Dermis microvascular lymphatic vessel endothelial cell (primary cell): ENCODE data around the gene PCDHB11. TPM values are rescaled to one million over a fixed set of nuclear protein-coding genes. Genes with fewer than 3 reads are reported as not detected.
"Not testable (repeated sequence)": the region's sequence is repeated elsewhere in the genome, so short reads cannot be mapped to it uniquely, and the experiment has no call there.

Experiments
- DNase-seq, 2 donors: peaks; one replicate each; pipeline versions ENCODE4 v3.0.0 to v3.0.0-alpha.2; 2010; ENCODE audit warnings: low read depth in 2 of 2
- total RNA-seq: library from RNA; depleted of rRNA; stranded (reverse); fragments of >200 nt; gene quantifications from 2 replicates; pipeline ENCODE4 v1.2.1, GENCODE V29; 2014

The PCDHB11 gene
- total RNA-seq, 1 donor from 2014 or later: 0.13 TPM

DNA sequence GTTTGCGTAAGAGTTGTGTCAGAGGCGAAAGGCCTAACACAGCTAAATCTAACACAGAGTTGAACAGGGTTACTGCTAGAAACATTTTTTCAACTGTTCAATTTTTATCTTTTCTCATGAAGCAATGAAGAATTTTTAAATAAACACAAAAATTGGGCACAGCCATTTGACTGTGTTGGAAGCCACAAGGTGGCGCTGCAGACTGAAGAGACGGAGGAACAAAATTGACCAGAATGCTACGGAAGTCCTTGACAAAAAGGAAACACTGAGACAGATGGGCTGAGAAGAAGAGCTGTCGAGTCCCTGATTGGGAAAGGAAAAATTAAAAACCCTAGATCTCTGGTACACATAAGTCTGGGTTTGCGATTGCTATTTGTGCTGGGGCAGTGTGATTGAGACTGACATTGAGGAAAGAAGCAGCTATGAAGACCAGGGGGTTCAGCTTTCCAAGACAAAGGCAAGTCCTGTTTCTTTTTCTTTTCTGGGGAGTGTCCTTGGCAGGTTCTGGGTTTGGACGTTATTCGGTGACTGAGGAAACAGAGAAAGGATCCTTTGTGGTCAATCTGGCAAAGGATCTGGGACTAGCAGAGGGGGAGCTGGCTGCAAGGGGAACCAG lies 12.4 kb upstream of the PCDHB11 start, which contains the start of gene PCDHB9:
Gene PCDHB9 (plus strand): TSS at position 265 of the 616 bp plus-strand sequence. CDS start 158 bp downstream, at position 423.
- DNase-seq: peak in 1 of 2 donors; percentile 7

GRCh38 chr5:141188682-141189081 lies 10.7 kb upstream of the PCDHB11 start:
- not testable (repeated sequence) for DNase-seq

- not testable (repeated sequence) for DNase-seq
These were observed 10.3 kb upstream of the PCDHB11 start for GRCh38 chr5:141189131-141189530.

DNA sequence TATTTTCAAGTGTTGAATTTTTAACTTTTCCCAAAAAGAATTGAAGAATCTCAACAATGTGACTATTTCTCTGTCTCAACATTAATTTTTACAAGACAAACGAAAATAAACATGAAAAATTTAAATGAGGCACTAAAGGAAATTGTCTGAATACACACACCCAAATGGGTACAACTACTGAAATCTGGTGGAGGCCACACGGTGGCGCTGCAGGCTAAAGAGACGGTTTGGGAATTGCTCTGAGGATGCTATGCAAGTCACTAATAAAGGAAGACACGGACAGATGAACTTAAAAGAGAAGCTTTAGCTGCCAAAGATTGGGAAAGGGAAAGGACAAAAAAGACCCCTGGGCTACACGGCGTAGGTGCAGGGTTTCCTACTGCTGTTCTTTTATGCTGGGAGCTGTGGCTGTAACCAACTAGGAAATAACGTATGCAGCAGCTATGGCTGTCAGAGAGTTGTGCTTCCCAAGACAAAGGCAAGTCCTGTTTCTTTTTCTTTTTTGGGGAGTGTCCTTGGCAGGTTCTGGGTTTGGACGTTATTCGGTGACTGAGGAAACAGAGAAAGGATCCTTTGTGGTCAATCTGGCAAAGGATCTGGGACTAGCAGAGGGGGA lies 7.2 kb upstream of the PCDHB11 start, which contains the start of gene PCDHB10:
Gene PCDHB10 (plus strand): TSS at position 244 of the 616 bp plus-strand sequence. CDS start 200 bp downstream, at position 444.
- DNase-seq: peak in 1 of 2 donors; percentile 35

DNA sequence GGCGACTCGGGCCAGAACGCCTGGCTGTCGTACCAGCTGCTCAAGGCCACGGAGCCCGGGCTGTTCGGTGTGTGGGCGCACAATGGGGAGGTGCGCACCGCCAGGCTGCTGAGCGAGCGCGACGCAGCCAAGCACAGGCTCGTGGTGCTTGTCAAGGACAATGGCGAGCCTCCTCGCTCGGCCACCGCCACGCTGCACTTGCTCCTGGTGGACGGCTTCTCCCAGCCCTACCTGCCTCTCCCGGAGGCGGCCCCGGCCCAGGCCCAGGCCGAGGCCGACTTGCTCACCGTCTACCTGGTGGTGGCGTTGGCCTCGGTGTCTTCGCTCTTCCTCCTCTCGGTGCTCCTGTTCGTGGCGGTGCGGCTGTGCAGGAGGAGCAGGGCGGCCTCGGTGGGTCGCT lies 5.1 kb upstream of the PCDHB11 start:
- not testable (repeated sequence) for DNase-seq

GRCh38 chr5:141196363-141196762 lies 3.1 kb upstream of the PCDHB11 start:
- DNase-seq: no peak

DNA sequence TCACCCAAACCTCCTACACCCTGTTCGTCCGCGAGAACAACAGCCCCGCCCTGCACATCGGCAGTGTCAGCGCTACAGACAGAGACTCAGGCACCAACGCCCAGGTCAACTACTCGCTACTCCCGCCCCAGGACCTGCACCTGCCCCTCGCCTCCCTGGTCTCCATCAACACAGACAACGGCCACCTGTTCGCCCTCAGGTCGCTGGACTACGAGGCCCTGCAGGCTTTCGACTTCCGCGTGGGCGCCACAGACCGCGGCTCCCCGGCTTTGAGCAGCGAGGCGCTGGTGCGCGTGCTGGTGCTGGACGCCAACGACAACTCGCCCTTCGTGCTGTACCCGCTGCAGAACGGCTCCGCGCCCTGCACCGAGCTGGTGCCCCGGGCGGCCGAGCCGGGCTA lies 1.7 kb downstream of the PCDHB11 start:
- not testable (repeated sequence) for DNase-seq

GRCh38 chr5:141201646-141202045 lies 2.2 kb downstream of the PCDHB11 start:
- DNase-seq: not testable (repeated sequence)

DNA sequence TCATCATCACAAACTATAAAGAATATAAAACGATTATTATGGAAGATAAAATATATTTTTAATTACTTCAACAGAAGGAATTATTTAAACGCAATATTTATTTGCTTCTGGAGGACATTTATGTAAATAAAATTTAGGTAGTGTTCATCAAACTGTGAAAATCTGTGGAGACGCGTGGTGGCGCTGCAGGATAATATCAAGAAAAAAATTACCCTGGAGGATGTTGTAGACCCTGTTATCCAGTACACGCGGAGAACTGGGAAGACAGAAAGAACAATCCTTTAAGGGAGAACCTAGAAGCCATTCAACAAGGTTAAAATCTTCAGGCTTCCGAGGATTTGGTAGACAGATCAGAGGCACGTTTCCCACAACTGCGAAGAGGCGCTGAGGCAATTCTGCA lies 9.1 kb downstream of the PCDHB11 start, which contains the start of gene PCDHB12:
Gene PCDHB12 (plus strand): TSS at position 242 of the 400 bp plus-strand sequence. CDS start 189 bp downstream, outside the sequence.
- DNase-seq: peak in 1 of 2 donors; percentile 27

DNA sequence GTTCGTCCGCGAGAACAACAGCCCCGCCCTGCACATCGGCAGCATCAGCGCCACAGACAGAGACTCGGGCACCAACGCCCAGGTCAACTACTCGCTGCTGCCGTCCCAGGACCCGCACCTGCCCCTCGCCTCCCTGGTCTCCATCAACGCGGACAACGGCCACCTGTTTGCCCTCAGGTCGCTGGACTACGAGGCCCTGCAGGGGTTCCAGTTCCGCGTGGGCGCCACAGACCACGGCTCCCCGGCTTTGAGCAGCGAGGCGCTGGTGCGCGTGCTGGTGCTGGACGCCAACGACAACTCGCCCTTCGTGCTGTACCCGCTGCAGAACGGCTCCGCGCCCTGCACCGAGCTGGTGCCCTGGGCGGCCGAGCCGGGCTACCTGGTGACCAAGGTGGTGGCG lies 10.9 kb downstream of the PCDHB11 start:
- DNase-seq: not testable (repeated sequence)

DNA sequence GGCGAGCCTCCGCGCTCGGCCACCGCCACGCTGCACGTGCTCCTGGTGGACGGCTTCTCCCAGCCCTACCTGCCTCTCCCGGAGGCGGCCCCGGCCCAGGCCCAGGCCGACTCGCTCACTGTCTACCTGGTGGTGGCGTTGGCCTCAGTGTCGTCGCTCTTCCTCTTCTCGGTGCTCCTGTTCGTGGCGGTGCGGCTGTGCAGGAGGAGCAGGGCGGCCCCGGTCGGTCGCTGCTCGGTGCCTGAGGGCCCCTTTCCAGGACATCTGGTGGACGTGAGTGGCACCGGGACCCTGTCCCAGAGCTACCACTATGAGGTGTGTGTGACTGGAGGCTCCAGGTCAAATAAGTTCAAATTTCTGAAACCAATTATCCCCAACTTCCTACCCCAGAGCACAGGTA lies 11.4 kb downstream of the PCDHB11 start:
- not testable (repeated sequence) for DNase-seq

GRCh38 chr5:141213656-141214339 lies 14.4 kb downstream of the PCDHB11 start, which contains the start of gene PCDHB13:
Gene PCDHB13 (plus strand): TSS chr5:141213919. CDS start chr5:141214124, 205 bp downstream.
- peak; percentile 57 to 73 for DNase-seq

DNA sequence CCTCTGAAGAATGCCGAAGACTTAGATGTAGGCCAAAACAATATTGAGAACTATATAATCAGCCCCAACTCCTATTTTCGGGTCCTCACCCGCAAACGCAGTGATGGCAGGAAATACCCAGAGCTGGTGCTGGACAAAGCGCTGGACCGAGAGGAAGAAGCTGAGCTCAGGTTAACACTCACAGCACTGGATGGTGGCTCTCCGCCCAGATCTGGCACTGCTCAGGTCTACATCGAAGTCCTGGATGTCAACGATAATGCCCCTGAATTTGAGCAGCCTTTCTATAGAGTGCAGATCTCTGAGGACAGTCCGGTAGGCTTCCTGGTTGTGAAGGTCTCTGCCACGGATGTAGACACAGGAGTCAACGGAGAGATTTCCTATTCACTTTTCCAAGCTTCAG lies 15.2 kb downstream of the PCDHB11 start:
- DNase-seq: not testable (repeated sequence)

DNA sequence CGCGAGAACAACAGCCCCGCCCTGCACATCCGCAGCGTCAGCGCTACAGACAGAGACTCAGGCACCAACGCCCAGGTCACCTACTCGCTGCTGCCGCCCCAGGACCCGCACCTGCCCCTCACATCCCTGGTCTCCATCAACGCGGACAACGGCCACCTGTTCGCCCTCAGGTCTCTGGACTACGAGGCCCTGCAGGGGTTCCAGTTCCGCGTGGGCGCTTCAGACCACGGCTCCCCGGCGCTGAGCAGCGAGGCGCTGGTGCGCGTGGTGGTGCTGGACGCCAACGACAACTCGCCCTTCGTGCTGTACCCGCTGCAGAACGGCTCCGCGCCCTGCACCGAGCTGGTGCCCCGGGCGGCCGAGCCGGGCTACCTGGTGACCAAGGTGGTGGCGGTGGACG lies 16.1 kb downstream of the PCDHB11 start:
- not testable (repeated sequence) for DNase-seq

- DNase-seq: not testable (repeated sequence)
These were observed 16.6 kb downstream of the PCDHB11 start for GRCh38 chr5:141216035-141216434.

DNA sequence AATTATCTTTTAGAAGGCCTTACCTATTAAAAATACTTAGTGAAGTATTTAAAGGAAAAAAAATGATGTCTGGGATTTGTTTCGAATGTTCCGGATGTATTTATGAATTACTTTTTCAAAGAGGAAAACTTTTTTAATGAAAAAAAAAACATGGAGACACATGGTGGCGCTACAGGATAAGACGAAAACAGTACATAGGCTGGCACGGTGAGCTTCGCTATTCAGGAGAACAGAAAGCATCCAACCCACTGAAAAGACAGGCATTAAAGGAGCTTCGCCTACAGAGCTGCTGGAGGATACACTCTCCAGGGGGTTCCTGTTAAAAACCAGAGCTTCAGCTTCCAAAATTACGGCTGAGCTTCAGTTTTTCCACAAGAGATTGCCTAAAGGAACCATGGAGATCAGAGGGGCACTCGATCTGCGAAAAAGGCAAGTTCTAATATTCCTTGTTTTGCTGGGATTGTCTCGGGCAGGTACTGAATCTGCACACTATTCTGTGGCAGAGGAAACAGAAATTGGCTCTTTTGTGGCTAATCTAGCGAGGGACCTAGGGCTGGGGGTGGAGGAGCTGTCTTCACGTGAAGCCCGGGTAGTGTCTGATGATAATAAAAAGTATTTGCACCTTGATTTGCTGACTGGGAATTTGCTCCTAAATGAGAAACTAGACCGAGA lies 23.8 kb downstream of the PCDHB11 start, which contains the start of gene PCDHB14:
Gene PCDHB14 (plus strand): TSS at position 232 of the 672 bp plus-strand sequence. CDS start 163 bp downstream, at position 395.
- peak; percentile 15 to 46 for DNase-seq

DNA sequence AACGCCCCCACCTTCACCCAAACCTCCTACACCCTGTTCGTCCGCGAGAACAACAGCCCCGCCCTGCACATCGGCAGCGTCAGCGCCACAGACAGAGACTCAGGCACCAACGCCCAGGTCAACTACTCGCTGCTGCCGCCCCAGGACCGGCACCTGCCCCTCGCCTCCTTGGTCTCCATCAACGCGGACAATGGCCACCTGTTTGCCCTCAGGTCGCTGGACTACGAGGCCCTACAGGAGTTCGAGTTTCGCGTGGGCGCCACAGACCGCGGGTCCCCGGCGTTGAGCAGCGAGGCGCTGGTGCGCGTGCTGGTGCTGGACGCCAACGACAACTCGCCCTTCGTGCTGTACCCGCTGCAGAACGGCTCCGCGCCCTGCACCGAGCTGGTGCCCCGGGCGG lies 25.4 kb downstream of the PCDHB11 start:
- DNase-seq: not testable (repeated sequence)

DNA sequence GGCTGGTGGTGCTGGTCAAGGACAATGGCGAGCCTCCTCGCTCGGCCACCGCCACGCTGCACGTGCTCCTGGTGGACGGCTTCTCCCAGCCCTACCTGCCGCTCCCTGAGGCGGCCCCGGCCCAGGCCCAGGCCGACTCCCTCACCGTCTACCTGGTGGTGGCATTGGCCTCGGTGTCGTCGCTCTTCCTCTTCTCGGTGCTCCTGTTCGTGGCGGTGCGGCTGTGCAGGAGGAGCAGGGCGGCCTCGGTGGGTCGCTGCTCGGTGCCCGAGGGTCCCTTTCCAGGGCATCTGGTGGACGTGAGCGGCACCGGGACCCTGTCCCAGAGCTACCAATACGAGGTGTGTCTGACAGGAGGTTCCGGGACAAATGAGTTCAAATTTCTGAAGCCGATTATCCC lies 26.0 kb downstream of the PCDHB11 start:
- not testable (repeated sequence) for DNase-seq

DNA sequence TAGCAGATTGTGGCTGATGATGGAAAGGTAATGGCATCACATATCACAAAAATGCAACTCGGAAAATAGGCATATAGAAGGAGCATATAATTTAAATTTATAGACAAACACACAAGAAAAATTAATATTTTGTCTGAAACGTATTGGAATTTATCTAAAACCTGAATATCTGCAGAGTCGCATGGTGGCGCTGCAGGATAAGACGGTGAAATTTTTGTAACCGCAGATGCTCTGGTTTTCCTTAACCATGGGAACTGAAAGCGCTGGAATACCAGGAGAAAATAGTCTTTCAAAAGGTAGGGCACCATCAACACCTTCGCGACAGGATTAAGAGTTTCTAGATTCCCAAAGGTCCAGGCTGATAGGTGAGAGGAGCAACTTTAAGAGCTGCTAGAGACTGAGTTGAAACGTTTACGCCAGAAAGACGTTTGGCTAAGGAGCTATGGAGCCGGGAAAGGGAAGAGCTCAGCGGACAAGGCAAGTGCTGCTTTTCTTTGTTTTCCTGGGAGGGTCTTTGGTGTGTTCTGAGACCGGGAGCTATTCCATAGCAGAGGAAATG lies 34.8 kb downstream of the PCDHB11 start:
- peak; percentile 4 to 17 for DNase-seq

GRCh38 chr5:141235922-141236321 lies 36.5 kb downstream of the PCDHB11 start:
- DNase-seq: not testable (repeated sequence)
